A673 (cell line): ENCODE measurements around the gene PPP6R1.

Experiments
- EZH2 ChIP-seq: fragments of 200-600 bp; sonication (generic); IDR thresholded peaks from 2 replicates; pipeline ENCODE4 v1.6.1; 2017; ENCODE audit warnings: borderline replicate concordance, low read depth, mild to moderate bottlenecking, mixed read lengths, antibody characterized with exemption, low read length; ENCODE audit not compliant: poor library complexity, severe bottlenecking
- TF ChIP-seq, protein P1 (sequence below): fragments of 300-800, 200-600 bp; sonication (generic); conservative IDR thresholded peaks from 2 replicates; pipeline ENCODE4 v1.5.1; 2017; ENCODE audit warnings: low read depth, mild to moderate bottlenecking, antibody characterized with exemption, low read length, moderate library complexity, mixed read lengths

DNA sequence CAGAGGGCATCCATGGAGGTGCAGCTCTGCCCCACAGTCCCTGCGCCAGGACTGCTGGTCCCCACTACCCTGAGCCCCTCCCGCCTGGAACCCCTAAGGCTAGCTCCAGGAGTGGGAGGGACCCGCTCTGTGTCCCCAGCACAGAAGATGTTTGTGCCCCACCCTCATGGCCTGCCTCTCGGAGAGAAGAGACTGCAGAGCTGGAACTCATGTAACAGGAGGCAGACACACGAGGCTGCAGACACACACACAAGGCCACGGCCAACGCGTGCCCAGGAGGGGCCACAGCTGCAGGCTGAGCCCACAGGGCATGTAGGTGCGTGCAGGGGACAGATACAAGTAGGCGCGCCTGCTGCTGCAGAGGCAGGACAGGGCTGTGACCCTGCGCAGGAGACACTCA lies 19.8 kb downstream of the PPP6R1 start:
- TF ChIP-seq EZH2 = no peak
- TF ChIP-seq, protein P1, sequence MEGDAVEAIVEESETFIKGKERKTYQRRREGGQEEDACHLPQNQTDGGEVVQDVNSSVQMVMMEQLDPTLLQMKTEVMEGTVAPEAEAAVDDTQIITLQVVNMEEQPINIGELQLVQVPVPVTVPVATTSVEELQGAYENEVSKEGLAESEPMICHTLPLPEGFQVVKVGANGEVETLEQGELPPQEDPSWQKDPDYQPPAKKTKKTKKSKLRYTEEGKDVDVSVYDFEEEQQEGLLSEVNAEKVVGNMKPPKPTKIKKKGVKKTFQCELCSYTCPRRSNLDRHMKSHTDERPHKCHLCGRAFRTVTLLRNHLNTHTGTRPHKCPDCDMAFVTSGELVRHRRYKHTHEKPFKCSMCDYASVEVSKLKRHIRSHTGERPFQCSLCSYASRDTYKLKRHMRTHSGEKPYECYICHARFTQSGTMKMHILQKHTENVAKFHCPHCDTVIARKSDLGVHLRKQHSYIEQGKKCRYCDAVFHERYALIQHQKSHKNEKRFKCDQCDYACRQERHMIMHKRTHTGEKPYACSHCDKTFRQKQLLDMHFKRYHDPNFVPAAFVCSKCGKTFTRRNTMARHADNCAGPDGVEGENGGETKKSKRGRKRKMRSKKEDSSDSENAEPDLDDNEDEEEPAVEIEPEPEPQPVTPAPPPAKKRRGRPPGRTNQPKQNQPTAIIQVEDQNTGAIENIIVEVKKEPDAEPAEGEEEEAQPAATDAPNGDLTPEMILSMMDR = no peak
